Activated naive CD4-positive, alpha-beta T cell treated with anti-CD3 and anti-CD28 coated beads, Interleukin-2, amount 10 ng/mL, durations not matched to agents 7 days and 5 days (primary cell): ENCODE results near the gene SLC39A9.

Experiments used
- CTCF ChIA-PET: fragments of 350-600 bp; sonication (Branson Sonifier 250); formaldehyde crosslinking; loops from one replicate; lab custom pipeline; 2021; ENCODE audit warnings: antibody characterized with exemption; lab: Charles Lee
- DNase-seq: peaks from one replicate; pipeline ENCODE4 v3.0.0-alpha.2; 2020
- H3K27ac Mint-ChIP-seq: one replicate; pipeline ENCODE4 v1.8.0; 2021; ENCODE audit warnings: mild to moderate bottlenecking, moderate library complexity, mixed read lengths
- H3K27me3 Mint-ChIP-seq: one replicate; pipeline ENCODE4 v1.8.0; 2021; ENCODE audit warnings: mild to moderate bottlenecking, mixed read lengths
- H3K36me3 Mint-ChIP-seq: one replicate; pipeline ENCODE4 v1.8.0; 2021; ENCODE audit warnings: mixed read lengths
- H3K4me1 Mint-ChIP-seq: one replicate; pipeline ENCODE4 v1.8.0; 2021; ENCODE audit warnings: mixed read lengths
- H3K4me3 Mint-ChIP-seq: one replicate; pipeline ENCODE4 v1.8.0; 2021; ENCODE audit warnings: mild to moderate bottlenecking, moderate library complexity, mixed read lengths
- H3K9me3 Mint-ChIP-seq: one replicate; pipeline ENCODE4 v1.8.0; 2021; ENCODE audit warnings: mixed read lengths

SLC39A9 gene

GRCh38 chr14:69480136-69480535, 81.6 kb downstream of the SLC39A9 start:
- no peaks in the 10 kb centered on the region for H3K36me3 Mint-ChIP-seq
- DNase-seq: no peak
- H3K4me1 Mint-ChIP-seq: peaks cover 3% of the 10 kb centered on the region
- no peak overlapping the region for H3K4me3 Mint-ChIP-seq
- no peak overlapping the region for H3K27ac Mint-ChIP-seq
- CTCF ChIA-PET: no interaction called here
- H3K9me3 Mint-ChIP-seq: no peaks in the 10 kb centered on the region
- H3K27me3 Mint-ChIP-seq: peaks cover 57% of the 10 kb centered on the region

GRCh38 chr14:69481815-69482568, 83.5 kb downstream of the SLC39A9 start:
- Mint-ChIP-seq H3K4me1 (peaks cover 3% of the 10 kb centered on the region), H3K9me3 (no peaks in the 10 kb centered on the region), H3K27ac (no peak overlapping the region), H3K36me3 (no peaks in the 10 kb centered on the region), H3K4me3 (no peak overlapping the region), H3K27me3 (peaks cover 70% of the 10 kb centered on the region)
- CTCF ChIA-PET: no interaction called here
- DNase-seq: no peak

- Mint-ChIP-seq H3K9me3 (no peaks in the 10 kb centered on the region), H3K36me3 (no peaks in the 10 kb centered on the region), H3K4me3 (no peak overlapping the region), H3K27ac (no peak overlapping the region), H3K27me3 (peaks cover 84% of the 10 kb centered on the region), H3K4me1 (peaks cover 3% of the 10 kb centered on the region)
- no peak for DNase-seq
- CTCF ChIA-PET: no interaction called here
Measured at GRCh38 chr14:69483765-69484443, 85.4 kb downstream of the SLC39A9 start.

GRCh38 chr14:69484444-69485314, 86.2 kb downstream of the SLC39A9 start, which contains the start of gene PLEKHD1:
Gene PLEKHD1 (plus strand): TSS chr14:69484728. CDS start chr14:69484966, 238 bp downstream.
- Mint-ChIP-seq H3K4me3 (no peak within 1 kb of the TSS), H3K27ac (no peak within 1 kb of the TSS), H3K27me3 (peaks cover 89% of the 10 kb centered on the region), H3K4me1 (peaks cover 3% of the 10 kb centered on the region), H3K9me3 (no peaks in the 10 kb centered on the region), H3K36me3 (no peaks in the 10 kb centered on the region)
- DNase-seq: no peak
- CTCF ChIA-PET: no interaction called here

- no peaks in the 10 kb centered on the region for H3K9me3 Mint-ChIP-seq
- H3K4me1 Mint-ChIP-seq: peaks cover 3% of the 10 kb centered on the region
- peaks cover 83% of the 10 kb centered on the region for H3K27me3 Mint-ChIP-seq
- no peak for DNase-seq
- no peaks in the 10 kb centered on the region for H3K36me3 Mint-ChIP-seq
- no peak overlapping the region for H3K27ac Mint-ChIP-seq
- CTCF ChIA-PET: no interaction called here
- no peak overlapping the region for H3K4me3 Mint-ChIP-seq
Measured at GRCh38 chr14:69485315-69485660, 86.8 kb downstream of the SLC39A9 start.

GRCh38 chr14:69485701-69486100, 87.2 kb downstream of the SLC39A9 start:
- Mint-ChIP-seq H3K27ac (no peak overlapping the region), H3K4me3 (no peak overlapping the region), H3K4me1 (peaks cover 3% of the 10 kb centered on the region), H3K27me3 (peaks cover 83% of the 10 kb centered on the region), H3K9me3 (no peaks in the 10 kb centered on the region), H3K36me3 (no peaks in the 10 kb centered on the region)
- CTCF ChIA-PET: interaction anchor here (1.0 to 2.2 kb wide), 2 partner anchors 10 to 62 kb away, joined by 3 to 7 read pairs; no protein-coding TSS in a partner anchor
- DNase-seq: no peak

GRCh38 chr14:69487226-69487625, 88.7 kb downstream of the SLC39A9 start:
- no peak for DNase-seq
- Mint-ChIP-seq H3K9me3 (no peaks in the 10 kb centered on the region), H3K4me3 (no peak overlapping the region), H3K27me3 (peaks cover 79% of the 10 kb centered on the region), H3K36me3 (no peaks in the 10 kb centered on the region), H3K4me1 (peaks cover 3% of the 10 kb centered on the region), H3K27ac (no peak overlapping the region)
- CTCF ChIA-PET: interaction anchor here (2.2 kb wide), 1 partner anchor 12 kb away, joined by 7 read pairs; no protein-coding TSS in a partner anchor

- Mint-ChIP-seq H3K4me1 (peaks cover 3% of the 10 kb centered on the region), H3K4me3 (no peak overlapping the region), H3K9me3 (no peaks in the 10 kb centered on the region), H3K36me3 (no peaks in the 10 kb centered on the region), H3K27ac (no peak overlapping the region), H3K27me3 (peaks cover 74% of the 10 kb centered on the region)
- CTCF ChIA-PET: interaction anchor here (0.6 to 2.2 kb wide), 2 partner anchors 12 to 19 kb away, joined by 3 to 7 read pairs; no protein-coding TSS in a partner anchor
- no peak for DNase-seq
Measured at GRCh38 chr14:69487771-69488170, 89.3 kb downstream of the SLC39A9 start.

GRCh38 chr14:69489495-69489894, 91.0 kb downstream of the SLC39A9 start:
- no peaks in the 10 kb centered on the region for H3K36me3 Mint-ChIP-seq
- no peaks in the 10 kb centered on the region for H3K4me1 Mint-ChIP-seq
- peaks cover 67% of the 10 kb centered on the region for H3K27me3 Mint-ChIP-seq
- no peak overlapping the region for H3K4me3 Mint-ChIP-seq
- no peaks in the 10 kb centered on the region for H3K9me3 Mint-ChIP-seq
- CTCF ChIA-PET: no interaction called here
- DNase-seq: no peak
- no peak overlapping the region for H3K27ac Mint-ChIP-seq

GRCh38 chr14:69490219-69490918, 91.9 kb downstream of the SLC39A9 start:
- Mint-ChIP-seq H3K4me3 (no peak overlapping the region), H3K27me3 (peaks cover 58% of the 10 kb centered on the region), H3K36me3 (no peaks in the 10 kb centered on the region), H3K27ac (no peak overlapping the region), H3K9me3 (no peaks in the 10 kb centered on the region), H3K4me1 (no peaks in the 10 kb centered on the region)
- no peak for DNase-seq
- CTCF ChIA-PET: interaction anchor here (2.1 kb wide), 1 partner anchor 15 kb away, joined by 7 read pairs; no protein-coding TSS in a partner anchor

- H3K9me3 Mint-ChIP-seq: no peaks in the 10 kb centered on the region
- H3K27ac Mint-ChIP-seq: no peak overlapping the region
- CTCF ChIA-PET: interaction anchor here (0.8 to 2.1 kb wide), 2 partner anchors 9 to 16 kb away, joined by 4 to 7 read pairs; no protein-coding TSS in a partner anchor
- peaks cover 50% of the 10 kb centered on the region for H3K27me3 Mint-ChIP-seq
- H3K4me1 Mint-ChIP-seq: no peaks in the 10 kb centered on the region
- no peak for DNase-seq
- no peak overlapping the region for H3K4me3 Mint-ChIP-seq
- H3K36me3 Mint-ChIP-seq: no peaks in the 10 kb centered on the region
Measured at GRCh38 chr14:69491193-69491592, 92.7 kb downstream of the SLC39A9 start.

- peaks cover 35% of the 10 kb centered on the region for H3K27me3 Mint-ChIP-seq
- H3K9me3 Mint-ChIP-seq: no peaks in the 10 kb centered on the region
- CTCF ChIA-PET: interaction anchor here (1.0 to 2.0 kb wide), 3 partner anchors 11 to 63 kb away, joined by 3 to 6 read pairs (median 3); no protein-coding TSS in a partner anchor
- H3K27ac Mint-ChIP-seq: no peak overlapping the region
- H3K4me1 Mint-ChIP-seq: no peaks in the 10 kb centered on the region
- H3K36me3 Mint-ChIP-seq: no peaks in the 10 kb centered on the region
- H3K4me3 Mint-ChIP-seq: no peak overlapping the region
- DNase-seq: no peak
Measured at GRCh38 chr14:69493038-69493437, 94.5 kb downstream of the SLC39A9 start.

- H3K27ac Mint-ChIP-seq: no peak overlapping the region
- no peak overlapping the region for H3K4me3 Mint-ChIP-seq
- CTCF ChIA-PET: interaction anchor here (1.2 to 2.0 kb wide), 2 partner anchors 11 to 17 kb away, joined by 3 to 6 read pairs; no protein-coding TSS in a partner anchor
- no peaks in the 10 kb centered on the region for H3K36me3 Mint-ChIP-seq
- no peaks in the 10 kb centered on the region for H3K9me3 Mint-ChIP-seq
- no peaks in the 10 kb centered on the region for H3K4me1 Mint-ChIP-seq
- DNase-seq: no peak
- peaks cover 32% of the 10 kb centered on the region for H3K27me3 Mint-ChIP-seq
Measured at GRCh38 chr14:69493791-69494190, 95.3 kb downstream of the SLC39A9 start.
